ENCODE measurements around the gene CCNL2.
A peak's percentile ranks its signal among the peaks of the same experiment; 100 is the strongest.
"Not testable (repeated sequence)": the region's sequence is repeated elsewhere in the genome, so short reads cannot be mapped to it uniquely, and the experiment has no call there.

CCNL2 gene

GRCh38 chr1:1399872-1400575 lies 889 bp upstream of the CCNL2 start:
- no peak for DNase-seq (ENCODE audit: low read depth, low spot score)

DNA sequence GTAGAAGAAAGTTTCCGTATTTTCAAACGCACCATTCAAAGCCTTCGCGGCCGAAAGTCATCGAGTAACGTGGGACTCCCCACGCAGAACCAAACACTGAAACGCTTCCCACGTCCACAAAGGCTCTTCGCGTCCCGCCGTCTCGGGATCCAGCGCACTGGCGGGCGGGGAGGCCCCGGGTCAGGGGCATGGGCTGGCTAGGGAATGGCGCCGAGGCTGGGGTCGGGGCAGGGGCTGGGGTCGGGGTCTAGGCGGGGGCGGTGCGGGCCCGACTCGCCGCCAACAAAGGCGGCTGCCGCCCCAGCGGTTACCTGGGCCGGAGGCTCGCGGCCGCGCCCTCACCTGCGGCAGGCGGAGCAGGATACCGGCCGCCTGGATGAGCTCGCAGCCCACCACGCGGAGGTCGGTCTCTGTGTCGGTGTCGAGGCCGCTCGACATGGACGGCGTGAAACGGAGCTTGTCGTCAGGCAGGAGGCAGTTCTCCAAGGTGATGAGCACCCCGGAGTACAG lies 403 bp downstream of the CCNL2 start:
- DNase-seq (ENCODE audit: low read depth, low spot score) = no peak

DNA sequence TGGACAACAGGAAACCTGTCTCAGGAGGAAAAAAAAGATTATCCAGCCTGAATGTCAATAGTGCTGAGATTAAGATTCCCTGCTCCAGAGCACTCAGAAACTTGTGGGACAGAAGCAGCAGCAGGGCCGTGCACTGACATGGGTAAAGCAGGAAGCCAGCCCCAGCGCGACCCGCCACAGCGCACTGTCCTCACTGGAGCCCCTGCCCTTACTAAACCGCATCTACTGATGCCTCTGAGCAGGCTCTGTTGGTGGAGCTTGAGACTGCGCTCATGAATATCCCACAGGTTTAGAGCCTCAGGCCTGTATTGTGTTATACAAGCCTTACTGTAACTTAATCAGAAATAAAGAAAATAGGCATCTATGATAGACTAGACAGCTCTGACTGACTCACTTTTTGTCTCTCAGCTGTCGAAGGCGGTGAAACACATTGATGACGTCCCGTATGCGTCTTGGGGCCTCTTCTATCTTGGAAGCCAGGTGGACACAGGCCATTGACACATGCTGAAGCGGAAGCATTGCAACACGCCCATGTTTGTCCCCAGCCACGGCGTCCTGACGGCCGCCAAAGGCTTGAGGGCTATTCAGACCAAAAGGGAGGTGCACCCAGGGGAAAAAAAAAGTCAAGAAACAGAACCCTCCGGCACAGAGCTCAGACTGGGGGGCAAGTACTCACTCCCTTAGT lies 1.2 kb downstream of the CCNL2 start:
- DNase-seq (ENCODE audit: low read depth, low spot score) = no peak

DNA sequence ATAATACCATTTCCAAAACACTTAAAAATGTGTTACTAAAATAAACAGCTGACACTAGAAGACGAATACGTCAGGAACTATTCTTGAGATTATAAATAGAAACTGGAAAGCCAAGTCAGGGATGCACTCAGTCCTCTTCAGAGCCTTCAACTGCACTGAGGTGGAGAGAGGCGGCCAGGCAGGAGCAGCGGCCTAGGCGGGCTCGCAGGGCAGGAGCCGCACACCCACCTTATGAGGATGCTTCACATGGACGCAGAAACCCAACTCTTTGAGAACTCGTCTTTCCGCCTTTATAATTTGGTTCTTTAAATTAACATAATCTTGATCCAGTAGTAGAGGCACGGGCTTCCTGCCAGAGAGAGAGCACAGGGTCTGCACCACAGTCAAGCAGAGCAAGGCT lies 4.0 kb downstream of the CCNL2 start:
- DNase-seq (ENCODE audit: low read depth, low spot score) = no peak

DNA sequence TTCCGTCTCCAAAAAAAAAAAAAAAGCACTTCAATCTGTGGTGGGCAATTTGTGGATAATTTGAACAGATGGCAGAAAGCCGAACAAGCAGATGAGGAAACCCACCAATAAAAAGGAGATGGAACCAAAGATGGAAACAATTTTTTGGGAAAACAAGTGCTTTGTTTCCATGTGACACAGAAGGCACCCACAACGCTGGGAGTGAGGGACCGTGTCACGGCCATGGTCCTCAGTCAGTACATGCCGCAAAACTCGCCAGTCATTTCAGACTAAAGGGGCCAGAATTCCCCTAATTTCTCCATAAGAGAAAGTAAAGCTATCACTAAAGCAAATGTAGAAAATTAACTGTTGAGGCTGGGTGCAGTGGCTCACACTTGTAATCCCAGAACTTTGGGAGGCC lies 5.0 kb downstream of the CCNL2 start:
- DNase-seq (ENCODE audit: low read depth, low spot score) = no peak

- no peak for DNase-seq (ENCODE audit: low read depth, low spot score)
Measured at GRCh38 chr1:1393428-1393827, 5.7 kb downstream of the CCNL2 start.

- DNase-seq (ENCODE audit: low read depth, low spot score) = no peak
Measured at GRCh38 chr1:1393014-1393413, 6.1 kb downstream of the CCNL2 start.

GRCh38 chr1:1391225-1391624 lies 7.9 kb downstream of the CCNL2 start:
- no peak for DNase-seq (ENCODE audit: low read depth, low spot score)

GRCh38 chr1:1390675-1391074 lies 8.5 kb downstream of the CCNL2 start:
- no peak for DNase-seq (ENCODE audit: low read depth, low spot score)

DNA sequence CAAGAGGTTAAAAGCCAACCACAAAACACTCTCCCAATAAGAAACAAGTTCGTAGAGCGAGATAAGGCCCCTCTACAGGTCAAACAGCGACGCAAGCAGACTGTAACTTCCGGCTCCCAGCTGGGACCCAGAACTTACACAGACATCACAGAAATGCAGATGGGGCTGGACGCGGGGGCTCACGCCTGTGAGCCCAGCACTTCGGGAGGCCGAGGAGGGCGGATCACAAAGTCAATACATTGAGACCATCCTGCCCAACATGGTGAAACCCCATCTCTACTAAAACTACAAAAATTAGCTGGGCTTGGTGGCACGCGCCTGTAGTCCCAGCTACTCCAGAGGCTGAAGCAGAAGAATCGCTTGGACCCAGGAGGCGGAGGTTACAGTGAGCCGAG lies 11.1 kb downstream of the CCNL2 start:
- no peak for DNase-seq (ENCODE audit: low read depth, low spot score)

- DNase-seq (ENCODE audit: low read depth, low spot score) = no peak
Measured at GRCh38 chr1:1387098-1388077, 11.7 kb downstream of the CCNL2 start.

DNA sequence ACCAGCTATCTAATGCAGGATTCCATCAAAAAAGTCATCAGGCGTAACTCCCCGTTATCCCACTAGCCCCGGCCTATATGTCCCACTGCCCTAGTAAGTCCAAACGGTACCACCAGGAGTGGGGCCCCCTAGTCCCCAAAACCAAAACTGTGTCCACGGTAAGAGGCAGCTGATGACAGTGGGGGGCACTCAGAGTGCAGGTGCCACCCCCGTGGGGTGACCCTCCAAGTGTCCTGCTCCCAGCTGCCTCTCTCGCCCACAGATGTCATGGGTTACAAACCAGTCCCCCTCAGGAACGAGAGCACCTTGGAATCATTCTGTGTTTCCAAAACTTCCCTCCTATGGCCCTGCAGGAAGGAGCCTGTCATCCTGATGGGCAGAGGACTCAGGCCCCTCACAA lies 13.2 kb downstream of the CCNL2 start:
- DNase-seq (ENCODE audit: low read depth, low spot score) = no peak

DNA sequence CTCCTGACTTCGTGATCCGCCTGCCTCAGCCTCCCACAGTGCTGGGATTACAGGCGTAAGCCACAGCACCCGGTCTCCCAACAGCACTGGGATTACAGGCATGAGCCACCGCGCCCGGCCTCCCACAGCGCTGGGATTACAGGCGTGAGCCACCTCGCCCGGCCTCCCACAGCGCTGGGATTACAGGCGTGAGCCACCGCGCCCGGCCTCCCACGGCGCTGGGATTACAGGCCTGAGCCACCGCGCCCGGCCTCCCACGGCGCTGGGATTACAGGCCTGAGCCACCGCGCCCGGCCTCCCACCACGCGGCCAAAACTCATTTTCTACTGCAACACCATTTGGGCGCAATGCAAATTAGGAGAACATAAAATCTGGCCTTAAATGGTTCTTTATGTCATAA lies 13.8 kb downstream of the CCNL2 start:
- not testable (repeated sequence) for DNase-seq (ENCODE audit: low read depth, low spot score)

GRCh38 chr1:1381294-1381693 lies 17.8 kb downstream of the CCNL2 start:
- DNase-seq (ENCODE audit: low read depth, low spot score) = no peak

DNA sequence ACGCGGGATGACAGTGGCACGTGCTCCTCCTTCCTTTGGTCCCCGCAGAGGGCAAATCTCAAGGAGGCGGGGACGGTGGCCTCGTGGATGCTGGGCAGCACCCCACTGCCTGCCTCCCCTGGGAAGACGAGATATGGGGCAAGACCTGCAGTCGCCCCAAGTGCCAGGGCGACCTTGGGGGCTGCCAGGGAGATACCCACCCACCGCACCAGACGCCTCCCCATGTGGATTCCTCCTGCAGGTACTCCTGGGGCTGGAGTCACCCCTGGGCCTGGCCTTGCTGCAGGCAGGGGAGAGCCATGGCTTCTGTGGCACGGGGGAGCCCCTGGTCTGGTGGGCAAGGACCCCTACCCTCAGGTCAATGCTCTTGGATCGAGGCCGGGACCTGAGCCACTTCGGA lies 18.3 kb downstream of the CCNL2 start:
- no peak for DNase-seq (ENCODE audit: low read depth, low spot score)

DNA sequence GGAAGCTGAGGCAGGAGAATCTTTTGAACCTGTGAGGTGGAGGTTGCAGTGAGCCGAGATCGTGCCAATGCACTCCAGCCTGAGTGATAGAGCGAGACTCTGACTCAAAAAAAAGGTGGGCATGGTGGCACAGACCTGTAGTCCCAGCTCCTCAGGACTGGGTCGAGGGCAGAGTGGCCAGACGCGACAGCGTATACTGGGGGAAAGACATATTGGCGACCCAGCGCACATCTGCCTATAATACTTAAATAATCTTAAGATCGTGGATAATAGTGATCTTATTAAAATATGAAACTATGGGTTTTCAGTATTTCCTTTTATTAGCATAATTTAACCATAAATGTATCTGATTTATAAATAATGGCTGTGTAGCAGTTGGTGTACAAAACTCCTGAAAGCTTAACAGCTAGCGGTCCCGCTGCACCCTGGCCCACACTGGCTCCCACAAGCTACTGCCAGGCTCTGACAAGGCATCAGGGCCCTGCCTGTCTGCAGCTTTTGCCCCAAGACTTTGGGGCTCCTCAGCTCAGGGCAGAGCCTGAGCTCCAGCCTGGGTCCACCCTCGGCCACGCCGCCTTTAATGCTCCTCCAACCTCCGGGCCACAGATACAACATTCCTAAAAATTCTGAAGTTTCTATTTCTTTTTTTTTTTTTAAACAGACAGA lies 21.5 kb downstream of the CCNL2 start:
- no peak for DNase-seq (ENCODE audit: low read depth, low spot score)

GRCh38 chr1:1376551-1377226 lies 22.4 kb downstream of the CCNL2 start:
- DNase-seq (ENCODE audit: low read depth, low spot score) = no peak

DNA sequence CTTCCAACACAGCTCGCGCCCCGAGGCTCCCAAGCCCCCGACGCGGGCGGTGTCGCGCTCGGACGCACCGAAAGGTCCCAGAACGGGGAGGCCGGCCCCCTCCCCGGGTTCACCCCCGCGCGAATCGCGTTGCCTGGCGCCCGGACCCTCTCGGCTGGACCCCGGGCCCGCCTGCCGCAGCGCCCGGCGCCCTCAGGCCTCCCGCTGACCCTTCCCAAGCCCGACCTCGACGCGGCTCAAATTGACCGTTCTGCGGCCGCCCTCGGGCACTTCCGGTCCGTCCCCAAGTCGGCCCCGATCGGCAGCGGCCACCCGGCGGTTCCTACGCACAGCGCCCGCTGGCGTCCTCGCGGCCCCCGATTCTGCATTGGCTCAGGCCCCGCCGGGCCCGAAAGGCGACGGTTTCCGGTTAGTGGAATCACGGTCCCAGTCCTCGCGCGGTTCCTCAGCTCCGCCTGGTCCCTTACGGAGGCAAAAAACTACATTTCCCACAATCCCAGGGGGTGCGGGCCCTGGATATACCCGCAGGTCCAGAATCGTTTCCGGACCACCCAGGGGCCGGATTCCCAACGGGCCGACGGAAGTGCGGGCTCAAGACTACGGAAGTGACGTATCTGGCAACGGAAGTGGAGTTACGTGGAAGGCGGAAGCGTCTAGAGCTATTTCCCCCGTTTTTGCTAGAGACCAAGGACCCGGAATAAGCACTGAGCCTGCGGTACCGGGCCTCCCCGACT lies 24.0 kb downstream of the CCNL2 start, which contains the start of gene AURKAIP1:
TSS of gene AURKAIP1 (minus strand) at position 279 of the 734 bp plus-strand sequence. CDS start 451 bp downstream, outside the sequence.
- peak; percentile 100 for DNase-seq (ENCODE audit: low read depth, low spot score)

- no peak for DNase-seq (ENCODE audit: low read depth, low spot score)
Measured at GRCh38 chr1:1374589-1374928, 24.6 kb downstream of the CCNL2 start.
